Muscle layer of duodenum (tissue), 2 donors: Measurements from ENCODE around the gene GULP1.

Source experiments
- H3K27ac ChIP-seq: one replicate; pipeline ENCODE4 v1.7.0; 2013; ENCODE audit warnings: mild to moderate bottlenecking, low read length
- H3K27me3 ChIP-seq: one replicate; pipeline ENCODE4 v1.7.0; 2013; ENCODE audit warnings: low read depth, mild to moderate bottlenecking, control low read depth, low read length
- H3K36me3 ChIP-seq, 2 donors: one replicate each; pipeline ENCODE4 v1.7.0; 2013; ENCODE audit warnings: low read length in 2 of 2, control low read depth in 1 of 2, mild to moderate bottlenecking in 1 of 2; ENCODE audit not compliant: insufficient read depth in 2 of 2, control insufficient read depth in 1 of 2
- H3K4me1 ChIP-seq, 2 donors: one replicate each; pipeline ENCODE4 v1.7.0; 2013; ENCODE audit warnings: low read length in 2 of 2, mild to moderate bottlenecking in 2 of 2, control low read depth in 1 of 2, moderate library complexity in 1 of 2; ENCODE audit not compliant: insufficient read depth in 2 of 2, control insufficient read depth in 1 of 2
- H3K4me3 ChIP-seq, 2 donors: one replicate each; pipeline ENCODE4 v1.7.0; 2013; ENCODE audit warnings: low read length in 2 of 2, low read depth in 1 of 2, mild to moderate bottlenecking in 1 of 2
- H3K9me3 ChIP-seq, 2 donors: one replicate each; pipeline ENCODE4 v1.7.0; 2013; ENCODE audit warnings: low read length in 2 of 2, control low read depth in 1 of 2, mild to moderate bottlenecking in 1 of 2; ENCODE audit not compliant: control insufficient read depth in 1 of 2
- donor health status: healthy.

The GULP1 gene

GRCh38 chr2:188430705-188431104 is 139.0 kb downstream of the GULP1 start:
- no peak overlapping the region for H3K4me3 ChIP-seq
- no peaks in the 10 kb centered on the region for H3K36me3 ChIP-seq
- no peaks in the 10 kb centered on the region for H3K27me3 ChIP-seq
- H3K9me3 ChIP-seq: no peaks in the 10 kb centered on the region
- no peak overlapping the region for H3K27ac ChIP-seq
- H3K4me1 ChIP-seq: no peaks in the 10 kb centered on the region

- no peak overlapping the region for H3K4me3 ChIP-seq
- no peak overlapping the region for H3K27ac ChIP-seq
- H3K27me3 ChIP-seq: no peaks in the 10 kb centered on the region
- H3K4me1 ChIP-seq: no peaks in the 10 kb centered on the region
- H3K9me3 ChIP-seq: no peaks in the 10 kb centered on the region
- no peaks in the 10 kb centered on the region for H3K36me3 ChIP-seq
Observed at GRCh38 chr2:188434018-188434417, 142.3 kb downstream of the GULP1 start.

GRCh38 chr2:188435115-188435514 is 143.4 kb downstream of the GULP1 start:
- Histone ChIP-seq H3K27ac (no peak overlapping the region), H3K27me3 (no peaks in the 10 kb centered on the region), H3K9me3 (no peaks in the 10 kb centered on the region), H3K36me3 (no peaks in the 10 kb centered on the region), H3K4me3 (no peak overlapping the region), H3K4me1 (no peaks in the 10 kb centered on the region)

- Histone ChIP-seq H3K27ac (no peak overlapping the region), H3K36me3 (no peaks in the 10 kb centered on the region), H3K4me3 (no peak overlapping the region), H3K27me3 (no peaks in the 10 kb centered on the region), H3K4me1 (no peaks in the 10 kb centered on the region), H3K9me3 (no peaks in the 10 kb centered on the region)
Observed at GRCh38 chr2:188437537-188437936, 145.9 kb downstream of the GULP1 start.

GRCh38 chr2:188439986-188440385 is 148.3 kb downstream of the GULP1 start:
- Histone ChIP-seq H3K36me3 (no peaks in the 10 kb centered on the region), H3K27me3 (no peaks in the 10 kb centered on the region), H3K4me1 (no peaks in the 10 kb centered on the region), H3K4me3 (no peak overlapping the region), H3K9me3 (no peaks in the 10 kb centered on the region), H3K27ac (no peak overlapping the region)

GRCh38 chr2:188440849-188441248 is 149.2 kb downstream of the GULP1 start:
- Histone ChIP-seq H3K4me3 (no peak overlapping the region), H3K27ac (no peak overlapping the region), H3K27me3 (no peaks in the 10 kb centered on the region), H3K36me3 (no peaks in the 10 kb centered on the region), H3K4me1 (no peaks in the 10 kb centered on the region), H3K9me3 (no peaks in the 10 kb centered on the region)

GRCh38 chr2:188441288-188441947 is 149.7 kb downstream of the GULP1 start:
- Histone ChIP-seq H3K36me3 (no peaks in the 10 kb centered on the region), H3K4me3 (no peak overlapping the region), H3K27ac (no peak overlapping the region), H3K27me3 (no peaks in the 10 kb centered on the region), H3K4me1 (no peaks in the 10 kb centered on the region), H3K9me3 (no peaks in the 10 kb centered on the region)

- Histone ChIP-seq H3K36me3 (no peaks in the 10 kb centered on the region), H3K9me3 (no peaks in the 10 kb centered on the region), H3K27me3 (no peaks in the 10 kb centered on the region), H3K27ac (no peak overlapping the region), H3K4me1 (no peaks in the 10 kb centered on the region), H3K4me3 (no peak overlapping the region)
Observed at GRCh38 chr2:188443207-188443606, 151.5 kb downstream of the GULP1 start.

- Histone ChIP-seq H3K9me3 (no peaks in the 10 kb centered on the region), H3K27me3 (no peaks in the 10 kb centered on the region), H3K4me3 (no peak overlapping the region), H3K36me3 (no peaks in the 10 kb centered on the region), H3K4me1 (no peaks in the 10 kb centered on the region), H3K27ac (no peak overlapping the region)
Observed at GRCh38 chr2:188444106-188444835, 152.6 kb downstream of the GULP1 start.

GRCh38 chr2:188449561-188449960 is 157.9 kb downstream of the GULP1 start:
- Histone ChIP-seq H3K4me1 (no peaks in the 10 kb centered on the region), H3K4me3 (no peak overlapping the region), H3K27me3 (no peaks in the 10 kb centered on the region), H3K27ac (no peak overlapping the region), H3K9me3 (no peaks in the 10 kb centered on the region), H3K36me3 (no peaks in the 10 kb centered on the region)

GRCh38 chr2:188449971-188450370 is 158.3 kb downstream of the GULP1 start:
- no peaks in the 10 kb centered on the region for H3K9me3 ChIP-seq
- H3K36me3 ChIP-seq: no peaks in the 10 kb centered on the region
- H3K4me1 ChIP-seq: no peaks in the 10 kb centered on the region
- H3K4me3 ChIP-seq: no peak overlapping the region
- H3K27me3 ChIP-seq: no peaks in the 10 kb centered on the region
- no peak overlapping the region for H3K27ac ChIP-seq
